ENCODE data around the gene TBC1D22A.

- no peak for TF ChIP-seq CTCF (IDR thresholded peaks at IDR 0.05)
- no peak for TF ChIP-seq POLR2A (IDR thresholded peaks at IDR 0.05)
Observed at GRCh38 chr22:47195156-47195483, 432.7 kb downstream of the TBC1D22A start.

Measured in heart left ventricle (tissue), 13 donors.